ENCODE data around the gene ETFBKMT. TPM values are rescaled to one million over a fixed set of nuclear protein-coding genes. Genes with fewer than 3 reads are reported as not detected.

Gene ETFBKMT
- total RNA-seq, 6 donors from 2014 or later = 2.1 to 7.3 (median 4.3) TPM

DNA sequence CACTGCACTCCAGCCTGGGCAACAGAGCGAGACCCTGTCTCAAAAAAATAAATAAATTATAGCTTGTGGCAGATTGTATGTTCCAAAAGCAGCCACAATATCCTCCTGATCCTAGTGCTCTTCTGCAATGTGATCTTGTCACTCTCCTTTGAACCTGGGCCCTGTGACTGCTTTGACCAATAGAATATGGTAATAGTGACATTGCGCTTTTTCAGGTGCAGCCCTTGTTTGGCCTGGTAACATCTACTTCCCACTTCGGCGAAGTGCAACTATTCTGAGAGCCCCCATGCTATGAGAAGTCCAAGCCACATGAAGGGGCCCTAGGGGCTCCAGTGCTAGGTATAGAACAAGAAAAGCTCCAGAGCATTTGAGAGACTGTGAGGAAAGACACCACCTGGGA, 37.5 kb upstream of the ETFBKMT start:
- Histone ChIP-seq H3K27me3 (no peaks in the 10 kb centered on the region), H3K27ac (no peak overlapping the region), H3K9me3 (no peaks in the 10 kb centered on the region), H3K36me3 (no peaks in the 10 kb centered on the region), H3K4me3 (no peak overlapping the region), H3K4me1 (no peaks in the 10 kb centered on the region)
- DNase-seq (no peak), ATAC-seq (ENCODE audit: low FRiP score in 2 of 2) (no peak)
- 86 to 94% methylated on average over 4 of the region's 4 CpGs for WGBS, 2 donors
- TF ChIP-seq, protein P1, sequence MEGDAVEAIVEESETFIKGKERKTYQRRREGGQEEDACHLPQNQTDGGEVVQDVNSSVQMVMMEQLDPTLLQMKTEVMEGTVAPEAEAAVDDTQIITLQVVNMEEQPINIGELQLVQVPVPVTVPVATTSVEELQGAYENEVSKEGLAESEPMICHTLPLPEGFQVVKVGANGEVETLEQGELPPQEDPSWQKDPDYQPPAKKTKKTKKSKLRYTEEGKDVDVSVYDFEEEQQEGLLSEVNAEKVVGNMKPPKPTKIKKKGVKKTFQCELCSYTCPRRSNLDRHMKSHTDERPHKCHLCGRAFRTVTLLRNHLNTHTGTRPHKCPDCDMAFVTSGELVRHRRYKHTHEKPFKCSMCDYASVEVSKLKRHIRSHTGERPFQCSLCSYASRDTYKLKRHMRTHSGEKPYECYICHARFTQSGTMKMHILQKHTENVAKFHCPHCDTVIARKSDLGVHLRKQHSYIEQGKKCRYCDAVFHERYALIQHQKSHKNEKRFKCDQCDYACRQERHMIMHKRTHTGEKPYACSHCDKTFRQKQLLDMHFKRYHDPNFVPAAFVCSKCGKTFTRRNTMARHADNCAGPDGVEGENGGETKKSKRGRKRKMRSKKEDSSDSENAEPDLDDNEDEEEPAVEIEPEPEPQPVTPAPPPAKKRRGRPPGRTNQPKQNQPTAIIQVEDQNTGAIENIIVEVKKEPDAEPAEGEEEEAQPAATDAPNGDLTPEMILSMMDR (IDR thresholded peaks at IDR 0.05) = no peak
- TF ChIP-seq EP300 (IDR thresholded peaks at IDR 0.05) (no peak), POLR2AphosphoS5 (IDR thresholded peaks at IDR 0.05) (no peak), POLR2A (IDR thresholded peaks at IDR 0.05) (no peak)

DNA sequence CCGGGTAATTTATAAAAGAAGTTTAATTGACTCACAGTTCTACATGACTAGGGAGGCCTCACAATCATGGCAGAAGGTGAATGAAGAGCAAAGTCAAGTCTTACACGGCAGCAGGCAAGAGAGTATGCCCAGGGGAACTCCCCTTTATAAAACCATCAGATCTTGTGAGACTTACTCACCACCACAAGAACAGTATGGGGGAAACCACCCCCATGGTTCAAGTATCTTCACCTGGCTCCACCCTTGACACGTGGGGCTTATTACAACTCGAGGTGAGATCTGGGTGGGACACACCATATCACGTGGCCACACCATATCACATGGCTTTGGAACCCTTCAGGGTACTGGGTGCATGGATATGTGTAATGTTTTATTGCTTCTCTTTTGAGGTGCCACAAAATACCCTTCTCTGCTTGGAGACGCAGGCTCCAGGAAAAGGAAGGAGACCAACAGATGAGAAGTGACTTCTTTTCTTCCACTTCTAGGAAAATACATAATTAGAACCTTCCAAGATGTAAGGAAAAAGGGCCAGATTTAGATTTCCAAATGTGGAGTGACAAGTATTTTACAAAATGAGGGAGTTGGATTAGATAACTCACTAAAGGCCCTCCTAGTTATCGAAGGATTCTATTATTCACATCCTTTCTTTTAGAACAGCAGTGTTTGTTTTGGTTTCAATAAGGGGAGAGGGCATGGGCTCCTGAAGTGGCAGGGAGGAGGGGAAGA, 33.1 kb upstream of the ETFBKMT start:
- no peaks in the 10 kb centered on the region for H3K9me3 ChIP-seq
- H3K4me1 ChIP-seq = no peaks in the 10 kb centered on the region
- no peak overlapping the region for H3K27ac ChIP-seq
- TF ChIP-seq, protein P1 (IDR thresholded peaks at IDR 0.05) = no peak
- no peak for TF ChIP-seq POLR2AphosphoS5 (IDR thresholded peaks at IDR 0.05)
- no peak for TF ChIP-seq EP300 (IDR thresholded peaks at IDR 0.05)
- no peak for TF ChIP-seq POLR2A (IDR thresholded peaks at IDR 0.05)
- DNase-seq (no peak), ATAC-seq (ENCODE audit: low FRiP score in 2 of 2) (no peak)
- WGBS, 2 donors = 76 to 86% methylated on average over 7 of the region's 7 CpGs
- H3K27me3 ChIP-seq = no peaks in the 10 kb centered on the region
- H3K4me3 ChIP-seq = no peak overlapping the region
- no peaks in the 10 kb centered on the region for H3K36me3 ChIP-seq

GRCh38 chr12:31627456-31628054, 31.9 kb upstream of the ETFBKMT start:
- Histone ChIP-seq H3K27me3 (no peaks in the 10 kb centered on the region), H3K27ac (no peak overlapping the region), H3K4me1 (no peaks in the 10 kb centered on the region), H3K36me3 (no peaks in the 10 kb centered on the region), H3K4me3 (no peak overlapping the region), H3K9me3 (no peaks in the 10 kb centered on the region)
- WGBS, 2 donors = 85 to 88% methylated on average over 5 of the region's 5 CpGs
- DNase-seq (no peak), ATAC-seq (ENCODE audit: low FRiP score in 2 of 2) (no peak)
- no peak for TF ChIP-seq EP300 (IDR thresholded peaks at IDR 0.05)
- TF ChIP-seq, protein P1 (IDR thresholded peaks at IDR 0.05) = no peak
- no peak for TF ChIP-seq POLR2AphosphoS5 (IDR thresholded peaks at IDR 0.05)
- no peak for TF ChIP-seq POLR2A (IDR thresholded peaks at IDR 0.05)

- Histone ChIP-seq H3K27me3 (no peaks in the 10 kb centered on the region), H3K4me1 (no peaks in the 10 kb centered on the region), H3K27ac (no peak overlapping the region), H3K36me3 (no peaks in the 10 kb centered on the region), H3K9me3 (no peaks in the 10 kb centered on the region), H3K4me3 (no peak overlapping the region)
- no peak for DNase-seq
- 63 to 64% methylated on average over 16 of the region's 16 CpGs for WGBS, 2 donors
- ATAC-seq (ENCODE audit: low FRiP score in 2 of 2) = peak in 1 of 2 donors; percentile 23
- TF ChIP-seq, protein P1 (IDR thresholded peaks at IDR 0.05) = no peak
- no peak for TF ChIP-seq EP300 (IDR thresholded peaks at IDR 0.05)
- no peak for TF ChIP-seq POLR2A (IDR thresholded peaks at IDR 0.05)
- TF ChIP-seq POLR2AphosphoS5 (IDR thresholded peaks at IDR 0.05) = no peak
Observed at GRCh38 chr12:31629756-31630732, 29.4 kb upstream of the ETFBKMT start.
